Femur (tissue), 1 donor: ENCODE data around the gene CRLF1.

Source experiments
- DNase-seq: peaks from one replicate; pipeline ENCODE4 v3.0.0-alpha.2; 2017

Gene CRLF1

GRCh38 chr19:18543814-18544475, 62.7 kb downstream of the CRLF1 start:
- peak; percentile 55 for DNase-seq
